Neural cell (in vitro differentiated cells): ENCODE data around the gene ADK. TPM values are rescaled to one million over a fixed set of nuclear protein-coding genes. Genes with fewer than 3 reads are reported as not detected.

Experiments used
- H2AFZ ChIP-seq: fragments of 200-600, 300-800 bp; sonication (generic), shearing (Covaris generic); 2 replicates; pipeline ENCODE4 v1.6.0; 2014; ENCODE audit warnings: low read depth, mild to moderate bottlenecking, antibody characterized with exemption, low read length, moderate library complexity
- H3F3A ChIP-seq: fragments of 200-600 bp; shearing (Covaris generic); 2 replicates; pipeline ENCODE4 v1.6.1; 2016; ENCODE audit warnings: mild to moderate bottlenecking, moderate library complexity, mixed read lengths, antibody characterized with exemption, low read length; ENCODE audit not compliant: insufficient read depth, poor library complexity, severe bottlenecking
- H3K27ac ChIP-seq: fragments of 200-600, 300-800 bp; sonication (generic), shearing (Covaris generic); 2 replicates; pipeline ENCODE4 v1.5.1; 2014; ENCODE audit warnings: mild to moderate bottlenecking, low read length, moderate library complexity
- H3K27me3 ChIP-seq: fragments of 300-800, 200-600 bp; sonication (generic), shearing (Covaris generic); 2 replicates; pipeline ENCODE4 v1.6.0; 2014; ENCODE audit warnings: mild to moderate bottlenecking, low read depth, low read length, moderate library complexity; ENCODE audit not compliant: insufficient read depth
- H3K36me3 ChIP-seq: fragments of 300-800, 200-600 bp; sonication (generic), shearing (Covaris generic); 2 replicates; pipeline ENCODE4 v1.5.1; 2014; ENCODE audit warnings: mild to moderate bottlenecking, antibody characterized with exemption, low read length, moderate library complexity; ENCODE audit not compliant: insufficient read depth
- H3K4me2 ChIP-seq: fragments of 300-800, 200-600 bp; sonication (generic), shearing (Covaris generic); 2 replicates; pipeline ENCODE4 v1.6.0; 2014; ENCODE audit warnings: mild to moderate bottlenecking, low read length
- H3K4me3 ChIP-seq: fragments of 300-800, 200-600 bp; sonication (generic), shearing (Covaris generic); 2 replicates; pipeline ENCODE4 v1.5.1; 2014; ENCODE audit warnings: mild to moderate bottlenecking, low read length, moderate library complexity
- H3K79me2 ChIP-seq: fragments of 200-600 bp; shearing (Covaris generic); replicated peaks from 2 replicates; pipeline ENCODE4 v1.6.0; 2014; ENCODE audit warnings: mild to moderate bottlenecking, low read length, moderate library complexity; ENCODE audit not compliant: insufficient read depth
- H3K9ac ChIP-seq: fragments of 300-800, 200-600 bp; sonication (generic), shearing (Covaris generic); 2 replicates; pipeline ENCODE4 v1.6.1; 2016; ENCODE audit warnings: mild to moderate bottlenecking, low read length, mixed read lengths
- H3K9me2 ChIP-seq: fragments of 200-600 bp; shearing (Covaris generic); 2 replicates; pipeline ENCODE4 v1.6.1; 2016; ENCODE audit warnings: mild to moderate bottlenecking, low read length, mixed read lengths; ENCODE audit not compliant: insufficient read depth
- H3K9me3 ChIP-seq: fragments of 200-600, 300-800 bp; sonication (generic), shearing (Covaris generic); 2 replicates; pipeline ENCODE4 v1.6.1; 2016; ENCODE audit warnings: mild to moderate bottlenecking, mixed run types, low read length, moderate library complexity, mixed read lengths
- H4K20me1 ChIP-seq: fragments of 200-600 bp; shearing (Covaris generic); 2 replicates; pipeline ENCODE4 v1.6.1; 2016; ENCODE audit warnings: mild to moderate bottlenecking, mixed run types; ENCODE audit not compliant: insufficient read depth
- CTCF ChIP-seq: fragments of 450-650 bp; IDR thresholded peaks from 2 replicates; pipeline ENCODE4 v1.5.1; 2014; ENCODE audit warnings: antibody characterized with exemption, mild to moderate bottlenecking, moderate library complexity; ENCODE audit not compliant: poor library complexity, severe bottlenecking
- EP300 ChIP-seq: fragments of 450-650 bp; conservative IDR thresholded peaks from 2 replicates; pipeline ENCODE4 v1.6.1; 2014; ENCODE audit warnings: antibody characterized with exemption, mild to moderate bottlenecking, moderate library complexity; ENCODE audit not compliant: poor library complexity, severe bottlenecking
- EZH2 ChIP-seq: fragments of 200-600, 300-800 bp; shearing (Covaris generic), sonication (generic); IDR thresholded peaks from 2 replicates; pipeline ENCODE4 v1.6.1; 2014; ENCODE audit warnings: antibody characterized with exemption, low read length, borderline replicate concordance, mild to moderate bottlenecking; ENCODE audit not compliant: insufficient read depth, poor library complexity, severe bottlenecking
- MXI1 ChIP-seq: fragments of 450-650 bp; conservative IDR thresholded peaks from 2 replicates; pipeline ENCODE4 v1.6.1; 2014; ENCODE audit warnings: antibody characterized with exemption, mild to moderate bottlenecking; ENCODE audit not compliant: poor library complexity, severe bottlenecking
- POLR2AphosphoS5 ChIP-seq: IDR thresholded peaks from 2 replicates; pipeline ENCODE4 v1.6.1; 2012
- RAD21 ChIP-seq: fragments of 450-650 bp; conservative IDR thresholded peaks from 2 replicates; pipeline ENCODE4 v1.6.1; 2014; ENCODE audit warnings: antibody characterized with exemption, mild to moderate bottlenecking, moderate library complexity
- REST ChIP-seq: IDR thresholded peaks from 2 replicates; pipeline ENCODE4 v1.6.1; 2012; ENCODE audit warnings: borderline replicate concordance
- SMC3 ChIP-seq: fragments of 450-650 bp; conservative IDR thresholded peaks from 2 replicates; pipeline ENCODE4 v1.6.1; 2014; ENCODE audit warnings: antibody characterized with exemption, mild to moderate bottlenecking, moderate library complexity; ENCODE audit not compliant: poor library complexity
- TAF1 ChIP-seq: IDR thresholded peaks from 2 replicates; pipeline ENCODE4 v1.6.1; 2012; ENCODE audit warnings: low read depth
- polyA plus RNA-seq: library from polyadenylated mRNA; depleted of rRNA; stranded (reverse); fragments of >200 nt; gene quantifications from 2 replicates; pipeline ENCODE4 v1.2.3, GENCODE V29; 2014

ADK gene
- polyA plus RNA-seq, 1 donor from 2014 or later = 19.5 TPM

GRCh38 chr10:74176380-74177139 is 25.5 kb downstream of the ADK start:
- Histone ChIP-seq H3K36me3 (no peaks in the 10 kb centered on the region), H3F3A (peaks cover 3% of the 10 kb centered on the region), H3K9me3 (no peaks in the 10 kb centered on the region), H3K9me2 (no peaks in the 10 kb centered on the region), H3K4me3 (peak overlapping the region; percentile 82), H3K4me2 (peak overlapping the region; percentile 72), H4K20me1 (no peaks in the 10 kb centered on the region), H3K27me3 (no peaks in the 10 kb centered on the region), H2AFZ (peak overlapping the region; percentile 41), H3K79me2 (peaks cover 3% of the 10 kb centered on the region), H3K27ac (peak overlapping the region; percentile 69), H3K9ac (peak overlapping the region; percentile 74)
- TF ChIP-seq POLR2AphosphoS5 = peak; percentile 78
- TF ChIP-seq CTCF = no peak
- TF ChIP-seq EZH2 = no peak
- TF ChIP-seq SMC3 = peak; percentile 54
- TF ChIP-seq EP300 = peak; percentile 56
- TF ChIP-seq MXI1 = peak; percentile 95
- peak; percentile 77 for TF ChIP-seq TAF1
- TF ChIP-seq RAD21 = peak; percentile 42
- peak; percentile 72 for TF ChIP-seq REST

- Histone ChIP-seq H3K9me3 (no peaks in the 10 kb centered on the region), H3K9ac (peak overlapping the region; percentile 74), H3K27me3 (no peaks in the 10 kb centered on the region), H3K4me2 (peak overlapping the region; percentile 72), H3K79me2 (peaks cover 3% of the 10 kb centered on the region), H3K9me2 (no peaks in the 10 kb centered on the region), H2AFZ (peak overlapping the region; percentile 41), H3K36me3 (no peaks in the 10 kb centered on the region), H4K20me1 (no peaks in the 10 kb centered on the region), H3K27ac (peak overlapping the region; percentile 69), H3F3A (peaks cover 3% of the 10 kb centered on the region), H3K4me3 (peak overlapping the region; percentile 82)
- TF ChIP-seq MXI1 (no peak), EZH2 (no peak), POLR2AphosphoS5 (no peak), REST (no peak), EP300 (no peak), TAF1 (no peak), CTCF (no peak), RAD21 (no peak), SMC3 (no peak)
These were observed 26.2 kb downstream of the ADK start for GRCh38 chr10:74177140-74177677.
